Trophoblast cell (in vitro differentiated cells and primary cell): ENCODE data around the gene OLIG2.

ENCODE experiments used
- DNase-seq, 2 donors: peaks; one replicate each; pipeline ENCODE4 v3.0.0-alpha.2; 2016
- H2AFZ ChIP-seq: 2 replicates; pipeline ENCODE4 v1.6.1; 2013; ENCODE audit warnings: low read length, moderate library complexity, mild to moderate bottlenecking; ENCODE audit not compliant: insufficient read depth, poor library complexity
- H2AK5ac ChIP-seq: 2 replicates; pipeline ENCODE4 v1.6.1; 2013; ENCODE audit warnings: mild to moderate bottlenecking, low read length
- H2BK120ac ChIP-seq: 2 replicates; pipeline ENCODE4 v1.6.1; 2013; ENCODE audit warnings: low read length, mild to moderate bottlenecking, moderate library complexity; ENCODE audit not compliant: insufficient read depth, poor library complexity
- H2BK12ac ChIP-seq: 2 replicates; pipeline ENCODE4 v1.6.1; 2013; ENCODE audit warnings: mild to moderate bottlenecking, low read length, moderate library complexity
- H2BK5ac ChIP-seq: 2 replicates; pipeline ENCODE4 v1.6.1; 2013; ENCODE audit warnings: low read length, low read depth, moderate library complexity, mild to moderate bottlenecking; ENCODE audit not compliant: poor library complexity
- H3K14ac ChIP-seq: 2 replicates; pipeline ENCODE4 v1.6.1; 2013; ENCODE audit warnings: mild to moderate bottlenecking, low read length
- H3K18ac ChIP-seq: 2 replicates; pipeline ENCODE4 v1.6.1; 2013; ENCODE audit warnings: mild to moderate bottlenecking, low read length
- H3K23ac ChIP-seq: 2 replicates; pipeline ENCODE4 v1.6.1; 2013; ENCODE audit warnings: low read length
- H3K27ac ChIP-seq: 2 replicates; pipeline ENCODE4 v1.5.1; 2013; ENCODE audit warnings: low read depth, mild to moderate bottlenecking, inconsistent platforms, low read length, moderate library complexity
- H3K27me3 ChIP-seq: 2 replicates; pipeline ENCODE4 v1.6.1; 2013; ENCODE audit warnings: inconsistent platforms, mild to moderate bottlenecking, low read length, moderate library complexity; ENCODE audit not compliant: insufficient read depth
- H3K36me3 ChIP-seq, 2 experiments: 1 replicate in 1 of 2; 2 replicates in 1 of 2; pipeline ENCODE4 v1.6.1; 2013; ENCODE audit warnings: low read length in 2 of 2, mild to moderate bottlenecking in 2 of 2, moderate library complexity in 1 of 2; ENCODE audit not compliant: insufficient read depth in 2 of 2, control insufficient read depth in 1 of 2
- H3K4ac ChIP-seq: 2 replicates; pipeline ENCODE4 v1.6.1; 2013; ENCODE audit warnings: low read depth, mild to moderate bottlenecking, low read length, moderate library complexity
- H3K4me1 ChIP-seq, 2 experiments: 1 replicate in 1 of 2; 2 replicates in 1 of 2; pipeline ENCODE4 v1.6.1; 2013; ENCODE audit warnings: low read length in 2 of 2, mild to moderate bottlenecking in 2 of 2, moderate library complexity in 1 of 2; ENCODE audit not compliant: insufficient read depth in 2 of 2, control insufficient read depth in 1 of 2
- H3K4me2 ChIP-seq: 2 replicates; pipeline ENCODE4 v1.6.1; 2013; ENCODE audit warnings: inconsistent platforms, mild to moderate bottlenecking, low read length, moderate library complexity
- H3K4me3 ChIP-seq: 2 replicates; pipeline ENCODE4 v1.5.1; 2013; ENCODE audit warnings: mild to moderate bottlenecking, low read depth, low read length, inconsistent platforms
- H3K79me1 ChIP-seq: one replicate; pipeline ENCODE4 v1.6.1; 2013; ENCODE audit warnings: low read length
- H3K79me2 ChIP-seq: 2 replicates; pipeline ENCODE4 v1.6.1; 2013; ENCODE audit warnings: low read length, mild to moderate bottlenecking; ENCODE audit not compliant: control insufficient read depth, insufficient read depth, poor library complexity
- H3K9ac ChIP-seq: 2 replicates; pipeline ENCODE4 v1.6.1; 2013; ENCODE audit warnings: mild to moderate bottlenecking, low read length
- H3K9me3 ChIP-seq: 2 replicates; pipeline ENCODE4 v1.6.1; 2013; ENCODE audit warnings: low read depth, mild to moderate bottlenecking, control low read depth, inconsistent platforms, low read length; ENCODE audit not compliant: insufficient read depth
- H4K12ac ChIP-seq: 2 replicates; pipeline ENCODE4 v1.6.1; 2013; ENCODE audit warnings: low read depth, mild to moderate bottlenecking, low read length, moderate library complexity
- H4K8ac ChIP-seq: 2 replicates; pipeline ENCODE4 v1.6.1; 2013; ENCODE audit warnings: low read depth, mild to moderate bottlenecking, low read length, moderate library complexity
- H4K91ac ChIP-seq: one replicate; pipeline ENCODE4 v1.6.1; 2013; ENCODE audit warnings: low read depth, mild to moderate bottlenecking, low read length, moderate library complexity
- WGBS: extraction: QIAGEN DNeasy Blood & Tissue Kit; methylation state at CpG from one replicate; pipeline ENCODE4 v1.1.7; 2013; ENCODE audit warnings: missing lambda C conversion rate; ENCODE audit not compliant: insufficient read length, insufficient coverage; ENCODE audit errors: extremely low coverage; 5-methylcytosine and 5-hydroxymethylcytosine counted together

The OLIG2 gene

GRCh38 chr21:33059380-33059841, 33.7 kb downstream of the OLIG2 start:
- DNase-seq: peak; percentile 16 to 48
- H2BK120ac ChIP-seq: no peak overlapping the region
- H2AK5ac ChIP-seq: no peak overlapping the region
- no peak overlapping the region for H4K12ac ChIP-seq
- no peak overlapping the region for H3K4ac ChIP-seq
- no peak overlapping the region for H2AFZ ChIP-seq
- no peak overlapping the region for H3K9ac ChIP-seq
- no peaks in the 10 kb centered on the region for H3K79me2 ChIP-seq
- H3K36me3 ChIP-seq: no peaks in the 10 kb centered on the region
- H3K4me1 ChIP-seq: no peaks in the 10 kb centered on the region
- H3K27me3 ChIP-seq: no peaks in the 10 kb centered on the region
- no peak overlapping the region for H3K4me3 ChIP-seq
- no peak overlapping the region for H2BK5ac ChIP-seq
- H3K18ac ChIP-seq: no peak overlapping the region
- H4K8ac ChIP-seq: no peak overlapping the region
- H3K14ac ChIP-seq: no peak overlapping the region
- no peak overlapping the region for H3K23ac ChIP-seq
- H3K4me2 ChIP-seq: no peak overlapping the region
- no peaks in the 10 kb centered on the region for H3K79me1 ChIP-seq
- no peak overlapping the region for H3K27ac ChIP-seq
- H3K9me3 ChIP-seq: no peaks in the 10 kb centered on the region
- H4K91ac ChIP-seq: no peak overlapping the region
- H2BK12ac ChIP-seq: no peak overlapping the region
- WGBS: no CpG with 5 or more reads among the region's 2 CpGs

- H3K27me3 ChIP-seq: no peaks in the 10 kb centered on the region
- no peaks in the 10 kb centered on the region for H3K36me3 ChIP-seq
- no peak overlapping the region for H3K14ac ChIP-seq
- H3K4me1 ChIP-seq: no peaks in the 10 kb centered on the region
- no peak overlapping the region for H2AFZ ChIP-seq
- no peak overlapping the region for H2BK12ac ChIP-seq
- H4K91ac ChIP-seq: no peak overlapping the region
- H3K4me3 ChIP-seq: no peak overlapping the region
- no peak overlapping the region for H2AK5ac ChIP-seq
- no peak overlapping the region for H3K9ac ChIP-seq
- no peak overlapping the region for H3K18ac ChIP-seq
- no CpG with 5 or more reads among the region's 4 CpGs for WGBS
- no peak overlapping the region for H2BK120ac ChIP-seq
- H2BK5ac ChIP-seq: no peak overlapping the region
- H3K4ac ChIP-seq: no peak overlapping the region
- H3K79me2 ChIP-seq: no peaks in the 10 kb centered on the region
- H3K27ac ChIP-seq: no peak overlapping the region
- no peak overlapping the region for H4K12ac ChIP-seq
- H3K79me1 ChIP-seq: no peaks in the 10 kb centered on the region
- no peaks in the 10 kb centered on the region for H3K9me3 ChIP-seq
- H3K23ac ChIP-seq: no peak overlapping the region
- no peak overlapping the region for H4K8ac ChIP-seq
- no peak overlapping the region for H3K4me2 ChIP-seq
- no peak for DNase-seq
These were observed 35.5 kb downstream of the OLIG2 start for GRCh38 chr21:33061233-33061632.

- WGBS: no CpG with 5 or more reads among the region's 5 CpGs
- Histone ChIP-seq H4K8ac (no peak overlapping the region), H3K4ac (no peak overlapping the region), H2AK5ac (no peak overlapping the region), H3K4me2 (no peak overlapping the region), H3K36me3 (no peaks in the 10 kb centered on the region), H2BK12ac (no peak overlapping the region), H3K4me3 (no peak overlapping the region), H3K9me3 (no peaks in the 10 kb centered on the region), H3K27me3 (peaks cover 7% of the 10 kb centered on the region), H2BK120ac (no peak overlapping the region), H3K79me1 (no peaks in the 10 kb centered on the region), H3K27ac (no peak overlapping the region), H3K79me2 (no peaks in the 10 kb centered on the region), H2AFZ (no peak overlapping the region), H3K4me1 (no peaks in the 10 kb centered on the region), H2BK5ac (no peak overlapping the region), H3K9ac (no peak overlapping the region), H3K18ac (no peak overlapping the region), H3K14ac (no peak overlapping the region), H4K91ac (no peak overlapping the region), H4K12ac (no peak overlapping the region), H3K23ac (no peak overlapping the region)
- no peak for DNase-seq
These were observed 37.7 kb downstream of the OLIG2 start for GRCh38 chr21:33063375-33063883.

GRCh38 chr21:33063907-33064622, 38.3 kb downstream of the OLIG2 start:
- H3K18ac ChIP-seq: no peak overlapping the region
- H3K14ac ChIP-seq: no peak overlapping the region
- H3K4ac ChIP-seq: no peak overlapping the region
- no peak overlapping the region for H4K12ac ChIP-seq
- peaks cover 13% of the 10 kb centered on the region for H3K27me3 ChIP-seq
- H3K27ac ChIP-seq: no peak overlapping the region
- H3K79me2 ChIP-seq: no peaks in the 10 kb centered on the region
- no CpG with 5 or more reads among the region's 14 CpGs for WGBS
- H3K4me1 ChIP-seq: no peaks in the 10 kb centered on the region
- H3K9ac ChIP-seq: no peak overlapping the region
- H4K8ac ChIP-seq: no peak overlapping the region
- H2AFZ ChIP-seq: no peak overlapping the region
- H3K4me3 ChIP-seq: no peak overlapping the region
- H3K79me1 ChIP-seq: no peaks in the 10 kb centered on the region
- no peaks in the 10 kb centered on the region for H3K36me3 ChIP-seq
- H2AK5ac ChIP-seq: no peak overlapping the region
- H3K23ac ChIP-seq: no peak overlapping the region
- DNase-seq: no peak
- no peak overlapping the region for H3K4me2 ChIP-seq
- H2BK5ac ChIP-seq: no peak overlapping the region
- no peak overlapping the region for H4K91ac ChIP-seq
- no peak overlapping the region for H2BK120ac ChIP-seq
- no peaks in the 10 kb centered on the region for H3K9me3 ChIP-seq
- no peak overlapping the region for H2BK12ac ChIP-seq
